Fibroblast of villous mesenchyme (primary cell): ENCODE data around the gene ASXL2. TPM values are rescaled to one million over a fixed set of nuclear protein-coding genes. Genes with fewer than 3 reads are reported as not detected.
"Not testable (repeated sequence)": the region's sequence is repeated elsewhere in the genome, so short reads cannot be mapped to it uniquely, and the experiment has no call there.

Experiments used
- DNase-seq: peaks from one replicate; pipeline ENCODE4 v3.0.0-alpha.2; 2010; ENCODE audit warnings: low read depth
- H3K4me3 ChIP-seq: 2 replicates; pipeline ENCODE4 v1.5.1; 2011; ENCODE audit warnings: low read depth, mild to moderate bottlenecking, low read length
- CTCF ChIP-seq: IDR thresholded peaks from 2 replicates; pipeline ENCODE4 v1.5.1; 2012; ENCODE audit warnings: low read depth, mild to moderate bottlenecking, low read length; ENCODE audit not compliant: insufficient read depth
- total RNA-seq: library from RNA; depleted of rRNA; stranded (reverse); fragments of >200 nt; gene quantifications from 2 replicates; pipeline ENCODE4 v1.2.3, GENCODE V29; 2012

The ASXL2 gene
- total RNA-seq, 1 donor = 13.8 TPM

GRCh38 chr2:25831746-25832449 lies 46.4 kb downstream of the ASXL2 start:
- no peak for TF ChIP-seq CTCF
- no peak for DNase-seq
- no peak overlapping the region for H3K4me3 ChIP-seq

- TF ChIP-seq CTCF = no peak
- H3K4me3 ChIP-seq = no peak overlapping the region
Observed at GRCh38 chr2:25829828-25830227, 48.5 kb downstream of the ASXL2 start.

GRCh38 chr2:25829377-25829704 lies 48.9 kb downstream of the ASXL2 start:
- peak; percentile 49 for DNase-seq
- no peak overlapping the region for H3K4me3 ChIP-seq
- no peak for TF ChIP-seq CTCF

More at GRCh38 chr2:25829828-25830227, 48.5 kb downstream of the ASXL2 start:
- no peak for DNase-seq

GRCh38 chr2:25828532-25829376 lies 49.5 kb downstream of the ASXL2 start:
- not testable (repeated sequence) for H3K4me3 ChIP-seq, DNase-seq

- no peak overlapping the region for H3K4me3 ChIP-seq
- no peak for DNase-seq
- TF ChIP-seq CTCF = no peak
Observed at GRCh38 chr2:25825238-25825637, 53.0 kb downstream of the ASXL2 start.

- TF ChIP-seq CTCF = no peak
- no peak overlapping the region for H3K4me3 ChIP-seq
- no peak for DNase-seq
Observed at GRCh38 chr2:25824718-25825117, 53.6 kb downstream of the ASXL2 start.

- H3K4me3 ChIP-seq = no peak overlapping the region
- TF ChIP-seq CTCF = no peak
- no peak for DNase-seq
Observed at GRCh38 chr2:25824216-25824615, 54.1 kb downstream of the ASXL2 start.
